GM18507 (cell line): ENCODE measurements around the gene FUT4.
A peak's percentile ranks its signal among the peaks of the same experiment; 100 is the strongest.
"Not testable (repeated sequence)": the region's sequence is repeated elsewhere in the genome, so short reads cannot be mapped to it uniquely, and the experiment has no call there.

Experiments used
- DNase-seq: peaks from one replicate; pipeline ENCODE4 v3.0.0; 2011; ENCODE audit warnings: low read depth; ENCODE audit not compliant: insufficient read length; ENCODE audit errors: extremely low spot score
- FAIRE-seq: peaks from 2 replicates; lab custom pipeline; 2011; peaks lifted over from hg19 to GRCh38; lab: Jason Lieb, UNC

The FUT4 gene

DNA sequence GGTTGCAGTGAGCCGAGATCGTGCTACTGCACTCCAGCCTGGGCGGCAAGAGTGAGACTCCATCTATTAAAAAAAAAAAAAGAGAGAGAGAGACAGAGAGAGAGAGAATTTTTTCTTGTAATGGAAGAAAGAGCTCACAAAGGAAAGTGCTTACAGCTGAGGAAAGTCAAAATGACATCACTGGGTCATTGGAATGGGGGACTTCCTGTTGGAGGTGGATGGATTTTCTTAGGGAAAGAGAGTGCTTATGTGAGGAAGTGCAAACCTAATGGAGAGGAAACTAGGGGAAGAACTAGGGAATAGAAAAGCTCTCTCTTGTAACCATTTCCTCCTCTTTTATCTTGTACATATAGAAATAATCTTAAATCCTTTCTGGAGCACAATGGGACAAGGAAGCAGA, 17.1 kb downstream of the FUT4 start:
- FAIRE-seq (no peak), DNase-seq (no peak)

DNA sequence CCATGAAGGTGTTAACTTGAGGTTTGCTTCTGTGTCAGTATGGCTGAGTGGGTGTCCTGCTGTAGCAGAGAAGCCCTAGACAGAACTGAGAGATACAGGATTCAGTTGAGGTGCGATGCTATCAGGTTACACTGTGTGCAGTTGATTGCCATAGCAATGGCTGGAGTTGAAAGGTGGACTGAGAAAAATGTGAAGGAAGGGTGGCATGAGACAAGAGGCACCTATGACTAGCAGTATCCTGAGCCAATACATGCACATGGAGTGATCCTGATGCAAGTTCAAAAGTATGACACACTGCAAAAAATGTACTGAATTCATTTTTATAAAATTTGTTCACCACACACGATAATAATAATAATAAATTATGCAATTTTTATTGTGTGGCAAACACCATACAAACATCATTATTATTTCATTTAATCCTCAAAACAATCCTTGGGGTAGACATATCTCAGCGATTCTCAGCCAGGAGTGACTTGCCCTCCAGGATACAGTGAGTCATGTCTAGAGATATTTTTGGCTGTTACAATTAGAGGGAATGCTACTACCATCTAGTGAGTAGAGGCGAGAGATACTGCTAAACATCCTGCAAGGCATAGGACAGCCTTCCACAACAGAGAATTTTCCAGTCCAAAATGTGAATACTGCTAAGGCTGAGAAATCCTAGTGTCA, 19.6 kb downstream of the FUT4 start:
- FAIRE-seq (no peak), DNase-seq (no peak)

GRCh38 chr11:94563848-94564467, 20.2 kb downstream of the FUT4 start:
- DNase-seq (no peak), FAIRE-seq (no peak)

DNA sequence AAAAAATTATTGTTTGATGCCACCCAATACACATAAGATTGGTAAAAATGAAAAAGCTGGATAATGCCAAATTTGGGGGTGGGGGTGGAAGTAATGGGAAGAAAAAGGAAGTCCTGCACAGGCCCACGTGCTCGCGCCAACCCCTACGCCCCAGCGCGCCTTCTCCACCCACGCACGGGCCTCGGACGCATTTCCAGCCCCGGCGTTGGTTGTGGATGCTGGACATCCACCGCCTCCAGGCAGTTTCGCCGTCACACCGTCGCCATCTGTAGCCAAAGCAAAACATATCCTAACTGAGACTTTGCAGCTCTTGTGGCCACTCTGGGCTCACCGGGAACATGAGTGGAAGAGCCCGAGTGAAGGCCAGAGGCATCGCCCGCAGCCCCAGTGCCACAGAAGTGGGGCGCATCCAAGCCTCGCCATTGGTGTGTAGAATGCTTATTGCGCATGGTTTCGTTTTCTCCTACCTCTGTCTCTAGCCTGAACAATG, 23.5 kb downstream of the FUT4 start, which contains the start of gene PIWIL4:
TSS of gene PIWIL4 (plus strand) at position 188 of the 490 bp plus-strand sequence. CDS start at position 339, 151 bp downstream.
- no peak for FAIRE-seq
- no peak for DNase-seq

DNA sequence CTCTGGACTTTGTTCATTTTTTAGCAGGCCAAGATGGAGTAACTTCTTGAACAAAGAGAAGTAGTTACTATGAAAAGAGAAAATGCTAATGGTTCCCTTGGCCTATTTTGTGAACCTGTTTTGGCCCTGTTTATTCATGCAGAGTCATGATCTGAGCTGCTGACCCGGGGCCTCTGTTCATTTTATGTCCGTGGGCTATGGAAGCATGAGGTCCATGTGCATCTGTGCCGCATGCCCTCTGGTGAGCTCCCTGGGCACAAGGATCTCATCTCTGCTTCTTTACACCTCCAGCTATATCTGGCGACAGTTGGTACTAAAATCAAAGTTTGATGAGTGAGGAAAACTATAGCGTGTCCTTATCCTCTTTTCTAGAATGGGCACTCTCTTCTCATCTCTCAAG, 24.5 kb downstream of the FUT4 start:
- DNase-seq, result no peak

GRCh38 chr11:94568717-94569116, 25.0 kb downstream of the FUT4 start:
- no peak for FAIRE-seq
- DNase-seq, result no peak

More for the DNA sequence above, 24.5 kb downstream of the FUT4 start:
- FAIRE-seq, result no peak

- DNase-seq, FAIRE-seq: not testable (repeated sequence)
Measured at GRCh38 chr11:94572975-94573374, 29.3 kb downstream of the FUT4 start.

- no peak for DNase-seq
- FAIRE-seq, result peak; percentile 5
Measured at GRCh38 chr11:94574193-94574961, 30.7 kb downstream of the FUT4 start.

DNA sequence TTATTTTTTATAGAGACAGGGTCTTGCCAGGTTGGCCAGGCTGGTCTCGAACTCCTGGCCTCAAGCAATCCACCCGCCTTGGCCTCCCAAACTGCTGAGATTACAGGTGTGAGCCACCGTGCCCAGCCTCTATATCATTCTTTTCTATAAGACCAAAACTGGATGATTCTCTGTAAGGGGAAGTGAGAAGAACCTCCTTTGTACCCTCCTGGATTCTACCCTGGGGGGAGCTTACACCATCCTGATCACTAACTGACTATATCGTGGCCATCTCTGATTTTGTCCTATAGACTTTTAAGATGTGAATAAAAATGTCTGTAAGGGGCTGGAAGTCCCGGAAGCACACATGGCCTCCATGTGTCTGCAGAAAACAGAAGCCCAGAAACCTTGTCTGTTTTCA, 32.6 kb downstream of the FUT4 start:
- no peak for DNase-seq
- FAIRE-seq, result no peak

DNA sequence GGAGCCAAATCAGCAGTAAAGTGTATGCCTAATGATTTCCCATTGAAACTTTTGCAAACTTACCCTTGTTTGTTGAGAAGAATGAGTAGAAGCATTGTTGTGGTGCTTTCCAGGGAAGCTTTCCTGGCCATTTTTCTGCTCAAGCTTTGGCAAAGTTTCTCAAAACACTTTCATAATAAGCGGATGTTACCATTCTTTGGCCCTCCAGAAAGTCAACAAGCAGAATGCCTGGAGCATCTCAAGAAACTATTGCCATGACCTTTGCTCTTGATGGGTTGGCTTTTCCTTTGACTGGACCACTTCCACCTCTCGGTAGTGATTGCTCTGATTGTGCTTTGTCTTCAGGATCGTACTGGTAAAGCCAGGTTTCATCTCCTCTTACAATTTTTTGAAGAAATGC, 34.1 kb downstream of the FUT4 start:
- FAIRE-seq (no peak), DNase-seq (no peak)

GRCh38 chr11:94581926-94582325, 38.2 kb downstream of the FUT4 start:
- DNase-seq (no peak), FAIRE-seq (peak; percentile 83)

DNA sequence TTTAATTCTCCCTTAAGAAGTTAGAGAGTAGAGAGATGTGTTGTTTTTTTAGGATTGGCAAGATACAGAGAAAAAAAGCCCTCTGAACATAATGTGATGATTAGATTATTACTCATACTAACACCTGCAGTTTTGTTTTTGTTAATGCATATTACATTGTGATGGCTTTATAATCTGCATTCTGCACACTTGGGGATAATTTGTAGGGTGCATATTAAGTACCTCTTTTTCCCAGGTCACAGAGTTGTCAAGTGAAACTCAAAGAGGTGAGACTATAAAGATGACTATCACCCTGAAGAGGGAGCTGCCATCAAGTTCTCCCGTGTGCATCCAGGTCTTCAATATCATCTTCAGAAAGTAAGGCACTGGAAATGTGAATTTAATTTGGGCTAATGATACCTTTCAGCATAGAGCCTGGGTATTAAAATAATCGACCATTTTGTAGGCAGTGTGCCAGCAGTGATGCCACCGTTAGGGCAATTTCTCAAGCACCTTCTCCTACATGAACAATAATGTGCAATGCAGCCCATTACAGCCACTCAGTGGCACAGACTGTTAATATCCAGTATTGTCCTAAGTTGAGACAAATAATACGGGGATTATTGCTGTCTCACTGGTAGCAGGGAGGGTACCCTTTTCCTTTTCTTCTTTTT, 39.6 kb downstream of the FUT4 start:
- DNase-seq (no peak), FAIRE-seq (peak; percentile 63)

DNA sequence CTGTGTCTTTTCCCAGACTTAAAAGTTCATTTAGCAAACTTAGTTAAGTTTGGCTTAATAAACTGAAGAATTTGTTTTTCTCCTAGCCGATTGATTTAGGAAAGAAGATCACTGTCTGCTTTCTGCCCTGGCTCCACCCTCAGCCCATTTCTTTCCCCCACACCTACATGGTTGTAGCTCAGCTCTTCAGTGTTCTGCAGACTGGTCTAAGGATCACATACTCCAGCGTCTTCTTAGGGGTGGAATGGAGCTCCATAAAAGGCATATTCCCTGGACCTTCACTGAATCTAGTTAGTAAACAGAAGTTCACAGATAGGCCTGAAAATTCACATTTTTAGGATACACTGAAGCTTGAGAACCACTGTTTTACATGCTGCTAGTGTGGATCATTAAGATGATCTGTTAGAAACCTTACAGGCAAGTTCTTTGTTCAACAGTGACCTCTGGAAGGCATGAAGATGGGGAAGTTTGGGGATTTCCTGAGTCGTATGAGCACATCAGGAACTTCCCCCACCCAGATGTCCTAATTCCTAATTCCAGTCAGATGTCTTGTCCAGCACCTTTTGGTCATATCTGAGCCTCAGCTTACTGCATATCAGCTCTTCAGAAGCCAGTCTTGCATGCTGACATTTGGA, 40.3 kb downstream of the FUT4 start:
- FAIRE-seq (peak; percentile 92), DNase-seq (no peak)

GRCh38 chr11:94584978-94585377, 41.3 kb downstream of the FUT4 start:
- DNase-seq, result no peak
- no peak for FAIRE-seq

DNA sequence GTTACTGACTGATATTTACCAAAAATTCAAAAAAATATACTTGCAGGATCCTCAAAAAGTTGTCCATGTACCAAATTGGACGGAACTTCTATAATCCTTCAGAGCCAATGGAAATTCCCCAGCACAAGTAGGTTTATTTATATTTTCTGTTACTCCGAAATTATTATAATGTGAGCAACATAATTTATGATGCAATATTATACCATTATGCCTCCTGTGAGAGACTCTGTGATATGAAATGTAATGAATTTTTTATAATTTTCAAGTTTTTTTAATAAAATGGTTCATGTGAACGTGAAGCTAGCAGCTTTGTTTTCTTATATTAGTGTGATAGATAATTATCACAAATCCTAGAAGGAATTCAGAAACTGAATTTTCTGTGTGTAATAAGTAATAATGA, 41.7 kb downstream of the FUT4 start:
- no peak for FAIRE-seq

GRCh38 chr11:94586546-94586945, 42.8 kb downstream of the FUT4 start:
- no peak for FAIRE-seq
- DNase-seq, result no peak

More for the DNA sequence above, 41.7 kb downstream of the FUT4 start:
- DNase-seq, result no peak

DNA sequence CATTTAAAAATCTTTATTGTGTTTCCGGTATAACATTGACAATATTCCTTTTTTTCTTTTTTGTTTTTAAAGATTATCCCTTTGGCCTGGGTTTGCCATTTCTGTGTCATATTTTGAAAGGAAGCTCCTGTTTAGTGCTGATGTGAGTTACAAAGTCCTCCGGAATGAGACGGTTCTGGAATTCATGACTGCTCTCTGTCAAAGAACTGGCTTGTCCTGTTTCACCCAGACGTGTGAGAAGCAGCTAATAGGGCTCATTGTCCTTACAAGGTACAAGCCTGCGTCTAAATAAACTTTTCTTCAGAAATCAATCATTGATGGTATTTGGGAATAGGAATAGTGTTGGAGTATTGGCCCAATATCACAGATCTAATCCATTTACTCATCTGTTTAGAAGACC, 43.3 kb downstream of the FUT4 start:
- no peak for FAIRE-seq
- DNase-seq, result no peak

- DNase-seq (no peak), FAIRE-seq (peak; percentile 71)
Measured at GRCh38 chr11:94588366-94588942, 44.7 kb downstream of the FUT4 start.
